OCI-LY7 (cell line): ENCODE results near the gene RAD51B.

Source experiments
- EZH2phosphoT487 ChIP-seq: fragments of 200-600 bp; sonication (generic); IDR thresholded peaks from 2 replicates; pipeline ENCODE4 v1.6.1; 2018; ENCODE audit warnings: low read depth, borderline replicate concordance, mild to moderate bottlenecking, mixed run types, antibody characterized with exemption, low read length, moderate library complexity, mixed read lengths
- TF ChIP-seq, protein P1 (sequence below): fragments of 200-600 bp; sonication (generic); conservative IDR thresholded peaks from 2 replicates; pipeline ENCODE4 v1.5.1; 2014; ENCODE audit warnings: mild to moderate bottlenecking, antibody characterized with exemption, low read length, moderate library complexity, mixed read lengths

DNA sequence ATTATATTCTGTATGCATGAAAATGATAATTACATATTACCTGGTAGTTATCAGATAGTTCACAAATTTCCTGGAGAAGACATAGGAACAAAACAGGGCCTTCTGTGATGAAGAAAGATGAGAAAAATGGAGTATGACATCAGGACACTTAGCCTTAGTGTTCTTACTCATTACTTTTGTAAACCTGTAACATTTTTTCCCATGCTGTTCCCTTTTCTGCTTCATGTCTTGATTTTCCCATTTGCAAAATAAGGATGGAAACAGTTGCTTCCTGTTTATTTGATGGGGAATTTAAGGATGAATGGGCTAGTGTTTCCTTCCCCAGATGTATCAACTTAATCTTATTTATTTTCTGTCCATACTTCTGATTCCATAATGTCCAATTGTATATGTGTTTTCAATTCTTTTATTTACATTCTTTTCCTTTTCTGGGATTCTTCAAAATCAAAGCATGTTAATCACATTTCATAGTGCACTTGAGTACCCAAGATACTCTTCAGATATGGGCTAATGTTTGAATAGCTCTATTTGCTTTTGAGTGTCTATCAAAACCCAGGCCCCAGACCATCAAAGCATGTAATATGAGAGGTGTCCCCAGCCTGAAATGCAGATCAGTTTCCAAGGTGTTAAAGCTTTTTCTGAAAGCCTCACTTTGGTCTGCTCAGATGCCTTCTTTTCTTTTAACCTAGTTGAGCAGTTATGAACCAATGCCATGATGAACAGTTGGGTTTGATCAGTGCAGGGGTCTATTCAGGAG lies 260.5 kb downstream of the RAD51B start:
- TF ChIP-seq, protein P1, sequence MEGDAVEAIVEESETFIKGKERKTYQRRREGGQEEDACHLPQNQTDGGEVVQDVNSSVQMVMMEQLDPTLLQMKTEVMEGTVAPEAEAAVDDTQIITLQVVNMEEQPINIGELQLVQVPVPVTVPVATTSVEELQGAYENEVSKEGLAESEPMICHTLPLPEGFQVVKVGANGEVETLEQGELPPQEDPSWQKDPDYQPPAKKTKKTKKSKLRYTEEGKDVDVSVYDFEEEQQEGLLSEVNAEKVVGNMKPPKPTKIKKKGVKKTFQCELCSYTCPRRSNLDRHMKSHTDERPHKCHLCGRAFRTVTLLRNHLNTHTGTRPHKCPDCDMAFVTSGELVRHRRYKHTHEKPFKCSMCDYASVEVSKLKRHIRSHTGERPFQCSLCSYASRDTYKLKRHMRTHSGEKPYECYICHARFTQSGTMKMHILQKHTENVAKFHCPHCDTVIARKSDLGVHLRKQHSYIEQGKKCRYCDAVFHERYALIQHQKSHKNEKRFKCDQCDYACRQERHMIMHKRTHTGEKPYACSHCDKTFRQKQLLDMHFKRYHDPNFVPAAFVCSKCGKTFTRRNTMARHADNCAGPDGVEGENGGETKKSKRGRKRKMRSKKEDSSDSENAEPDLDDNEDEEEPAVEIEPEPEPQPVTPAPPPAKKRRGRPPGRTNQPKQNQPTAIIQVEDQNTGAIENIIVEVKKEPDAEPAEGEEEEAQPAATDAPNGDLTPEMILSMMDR = no peak
- no peak for TF ChIP-seq EZH2phosphoT487
